ENCODE measurements around the gene PRDM13.

The PRDM13 gene
- 0 reads per million in 3 donors for total RNA-seq

DNA sequence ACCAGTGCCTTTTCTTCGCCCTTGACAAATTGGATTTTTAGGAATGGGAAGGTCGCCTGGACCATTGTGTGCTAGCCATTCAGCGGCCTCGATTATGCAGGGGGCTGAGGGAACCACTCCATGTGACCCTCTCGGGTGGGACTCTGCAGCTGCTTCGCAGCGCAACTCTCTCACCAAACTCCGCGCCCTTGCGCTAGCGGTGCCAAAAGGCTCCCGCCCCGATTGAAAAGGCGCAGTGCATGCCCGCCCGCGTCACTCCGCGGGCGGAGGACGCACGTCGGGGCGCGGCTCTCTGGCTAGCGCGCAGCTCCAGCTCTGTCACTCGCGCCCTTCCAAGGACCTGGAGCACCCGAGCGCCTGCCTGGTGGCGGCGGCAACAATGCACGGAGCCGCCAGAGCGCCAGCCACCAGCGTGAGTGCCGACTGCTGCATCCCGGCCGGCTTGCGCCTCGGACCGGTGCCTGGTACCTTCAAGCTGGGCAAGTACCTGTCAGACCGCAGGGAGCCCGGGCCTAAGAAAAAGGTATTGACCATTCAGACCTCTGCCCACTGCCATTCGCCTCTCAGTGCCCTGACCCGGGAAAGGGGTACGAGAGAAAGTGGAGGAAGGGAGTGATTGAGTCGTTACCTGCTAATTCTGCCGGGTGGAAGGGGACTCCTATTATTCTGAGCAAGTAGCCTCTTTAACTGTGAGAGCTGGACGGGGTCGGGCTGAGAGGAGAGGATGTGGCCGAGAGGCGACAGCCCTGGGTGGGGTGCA, at the start of gene PRDM13:
Gene PRDM13 (plus strand): TSS at position 178 of the 760 bp plus-strand sequence. CDS start 202 bp downstream, at position 380.
- H3K4me1 ChIP-seq (ENCODE audit: control insufficient read depth, insufficient read depth, low read length, poor library complexity, severe bottlenecking), result peaks cover 34% of the 10 kb centered on the region
- H3K36me3 ChIP-seq (ENCODE audit: control insufficient read depth, insufficient read depth, low read length), result no peaks in the 10 kb centered on the region
- H3K4me3 ChIP-seq (ENCODE audit: insufficient read depth, low read depth, low read length, poor library complexity, severe bottlenecking), result no peak within 1 kb of the TSS
- no peak within 1 kb of the TSS for H3K27ac ChIP-seq (ENCODE audit: insufficient read depth, low read length, poor library complexity, severe bottlenecking)
- H3K27me3 ChIP-seq (replicated peaks; ENCODE audit: control insufficient read depth, insufficient read depth, low read length, poor library complexity, severe bottlenecking), result peaks cover 87% of the 10 kb centered on the region
- no peak for DNase-seq
- no peaks in the 10 kb centered on the region for H3K9me3 ChIP-seq (ENCODE audit: control insufficient read depth, low read length)

DNA sequence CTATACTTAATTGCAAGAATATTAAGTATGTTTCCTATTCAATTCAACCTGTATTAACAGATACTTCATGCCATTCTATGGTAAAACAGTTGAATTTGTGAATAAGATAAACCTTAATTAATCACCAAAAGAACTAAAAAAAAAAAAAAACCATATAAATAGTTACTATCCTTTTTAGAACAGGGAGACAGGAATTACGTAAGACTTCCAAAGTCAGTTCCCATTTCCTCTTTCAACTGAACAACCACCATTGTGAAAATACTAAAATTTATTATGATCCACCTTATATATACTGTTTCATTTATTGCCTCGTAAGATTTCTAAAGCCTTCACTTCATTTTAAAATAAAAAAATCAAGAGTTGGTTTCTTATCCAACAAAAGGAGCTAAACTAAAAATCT, 47.6 kb upstream of the PRDM13 start:
- Histone ChIP-seq H3K27me3 (replicated peaks; ENCODE audit: control insufficient read depth, insufficient read depth, low read length, poor library complexity, severe bottlenecking) (no peaks in the 10 kb centered on the region), H3K27ac (ENCODE audit: insufficient read depth, low read length, poor library complexity, severe bottlenecking) (no peak overlapping the region), H3K9me3 (ENCODE audit: control insufficient read depth, low read length) (no peaks in the 10 kb centered on the region), H3K4me3 (ENCODE audit: insufficient read depth, low read depth, low read length, poor library complexity, severe bottlenecking) (no peak overlapping the region), H3K36me3 (ENCODE audit: control insufficient read depth, insufficient read depth, low read length) (peaks cover 52% of the 10 kb centered on the region), H3K4me1 (ENCODE audit: control insufficient read depth, insufficient read depth, low read length, poor library complexity, severe bottlenecking) (no peaks in the 10 kb centered on the region)
- DNase-seq, result no peak

DNA sequence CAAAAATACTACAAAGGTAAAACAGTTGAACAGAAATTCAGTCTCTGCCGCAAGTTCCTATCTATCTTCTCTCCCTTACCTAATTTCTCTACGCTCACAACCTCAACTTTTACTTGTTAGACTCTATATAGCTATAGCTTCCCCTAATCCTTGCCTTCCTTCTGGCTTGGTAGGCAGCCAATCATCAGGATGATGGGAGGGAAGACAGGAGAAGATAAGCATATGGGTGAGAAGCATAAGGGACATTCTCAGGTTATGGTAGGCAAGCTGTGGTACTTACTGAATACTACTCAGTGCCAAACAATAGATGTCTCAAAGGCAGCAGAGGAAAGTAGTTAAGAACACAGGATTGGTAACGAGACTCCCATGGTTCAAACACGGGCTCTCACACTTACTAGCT, 46.0 kb upstream of the PRDM13 start:
- DNase-seq, result no peak
- Histone ChIP-seq H3K27ac (ENCODE audit: insufficient read depth, low read length, poor library complexity, severe bottlenecking) (no peak overlapping the region), H3K4me1 (ENCODE audit: control insufficient read depth, insufficient read depth, low read length, poor library complexity, severe bottlenecking) (no peaks in the 10 kb centered on the region), H3K9me3 (ENCODE audit: control insufficient read depth, low read length) (no peaks in the 10 kb centered on the region), H3K4me3 (ENCODE audit: insufficient read depth, low read depth, low read length, poor library complexity, severe bottlenecking) (no peak overlapping the region), H3K27me3 (replicated peaks; ENCODE audit: control insufficient read depth, insufficient read depth, low read length, poor library complexity, severe bottlenecking) (no peaks in the 10 kb centered on the region), H3K36me3 (ENCODE audit: control insufficient read depth, insufficient read depth, low read length) (peaks cover 39% of the 10 kb centered on the region)

DNA sequence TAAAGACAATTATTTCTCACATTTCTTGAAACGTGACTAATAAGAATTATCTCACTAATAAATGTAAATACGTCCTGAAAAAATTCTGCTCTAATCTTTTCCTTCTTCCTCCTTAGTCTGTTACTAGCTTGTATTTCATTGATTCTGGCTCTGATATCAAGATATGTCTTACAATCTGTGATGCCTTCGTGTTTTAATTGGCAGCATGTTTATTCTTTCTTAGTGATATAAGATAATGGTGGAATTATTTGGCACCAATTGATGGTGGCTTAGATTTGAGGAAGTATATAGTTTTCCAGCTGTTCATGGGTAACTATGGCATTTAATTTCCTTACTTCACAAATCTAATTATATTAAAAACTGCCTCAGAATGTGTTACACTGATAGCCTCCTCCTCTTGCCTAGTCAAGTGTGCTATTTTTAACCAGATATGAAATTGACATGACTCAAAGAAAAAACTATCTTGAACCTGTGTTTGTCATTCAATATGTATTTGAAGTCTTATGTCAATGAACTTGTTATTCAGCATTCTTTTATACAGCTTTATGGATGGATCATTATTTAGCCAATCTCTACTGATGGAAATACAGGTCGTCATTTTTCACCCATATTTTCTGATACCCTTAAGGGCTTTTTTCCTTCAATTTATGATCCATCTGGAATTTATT, 43.4 kb upstream of the PRDM13 start:
- Histone ChIP-seq H3K4me1 (ENCODE audit: control insufficient read depth, insufficient read depth, low read length, poor library complexity, severe bottlenecking) (no peaks in the 10 kb centered on the region), H3K9me3 (ENCODE audit: control insufficient read depth, low read length) (no peaks in the 10 kb centered on the region), H3K27ac (ENCODE audit: insufficient read depth, low read length, poor library complexity, severe bottlenecking) (no peak overlapping the region), H3K36me3 (ENCODE audit: control insufficient read depth, insufficient read depth, low read length) (peaks cover 18% of the 10 kb centered on the region), H3K4me3 (ENCODE audit: insufficient read depth, low read depth, low read length, poor library complexity, severe bottlenecking) (no peak overlapping the region), H3K27me3 (replicated peaks; ENCODE audit: control insufficient read depth, insufficient read depth, low read length, poor library complexity, severe bottlenecking) (no peaks in the 10 kb centered on the region)
- DNase-seq, result no peak

DNA sequence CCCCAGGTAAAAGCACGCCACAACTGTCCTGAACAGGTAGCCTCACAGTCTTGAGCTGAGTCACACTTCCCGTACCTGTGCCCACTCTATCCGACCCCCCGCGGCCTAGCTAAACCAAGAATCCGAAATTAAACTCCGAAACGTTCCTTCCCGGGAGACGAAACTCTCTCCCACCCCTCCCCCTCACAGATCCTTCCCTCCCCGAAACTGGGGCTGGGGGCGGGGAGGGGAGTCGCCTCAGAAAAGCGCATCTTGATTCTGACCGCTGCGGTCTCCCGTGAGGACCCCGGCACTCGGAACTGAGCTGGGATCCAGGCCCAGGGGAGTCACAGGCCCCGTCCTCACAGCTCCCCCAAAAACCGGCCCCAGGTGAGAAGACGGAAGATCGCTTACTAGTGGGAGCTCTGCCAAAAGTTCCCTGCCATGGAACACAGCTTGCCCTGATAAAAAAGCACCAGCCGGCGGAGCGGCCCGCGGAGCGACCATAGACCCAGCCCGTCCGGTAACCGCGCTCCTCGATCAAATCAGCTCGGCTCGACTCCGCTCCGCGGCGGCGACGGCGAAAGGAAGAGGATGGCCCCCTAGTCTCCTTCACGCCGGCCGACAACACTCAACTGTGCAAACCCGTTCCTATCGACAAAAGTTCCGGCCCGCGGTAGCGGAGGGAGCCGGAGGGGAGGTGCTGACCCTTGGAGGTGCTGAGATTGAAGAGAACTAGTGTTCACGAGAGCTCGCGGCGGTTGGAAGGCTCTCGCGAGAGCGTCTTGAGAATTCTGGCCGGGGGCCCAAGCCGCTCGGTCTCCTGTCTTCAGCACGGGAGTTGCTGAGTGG, 38.3 kb upstream of the PRDM13 start, which contains the start of gene CCNC:
Gene CCNC (minus strand): TSS at position 558 of the 831 bp plus-strand sequence. CDS start 133 bp downstream, at position 425.
- H3K4me3 ChIP-seq (ENCODE audit: insufficient read depth, low read depth, low read length, poor library complexity, severe bottlenecking), result peak within 1 kb of the TSS; percentile 92
- peak; percentile 72 to 81 (median 80) for DNase-seq
- H3K27ac ChIP-seq (ENCODE audit: insufficient read depth, low read length, poor library complexity, severe bottlenecking), result peak within 1 kb of the TSS; percentile 72

DNA sequence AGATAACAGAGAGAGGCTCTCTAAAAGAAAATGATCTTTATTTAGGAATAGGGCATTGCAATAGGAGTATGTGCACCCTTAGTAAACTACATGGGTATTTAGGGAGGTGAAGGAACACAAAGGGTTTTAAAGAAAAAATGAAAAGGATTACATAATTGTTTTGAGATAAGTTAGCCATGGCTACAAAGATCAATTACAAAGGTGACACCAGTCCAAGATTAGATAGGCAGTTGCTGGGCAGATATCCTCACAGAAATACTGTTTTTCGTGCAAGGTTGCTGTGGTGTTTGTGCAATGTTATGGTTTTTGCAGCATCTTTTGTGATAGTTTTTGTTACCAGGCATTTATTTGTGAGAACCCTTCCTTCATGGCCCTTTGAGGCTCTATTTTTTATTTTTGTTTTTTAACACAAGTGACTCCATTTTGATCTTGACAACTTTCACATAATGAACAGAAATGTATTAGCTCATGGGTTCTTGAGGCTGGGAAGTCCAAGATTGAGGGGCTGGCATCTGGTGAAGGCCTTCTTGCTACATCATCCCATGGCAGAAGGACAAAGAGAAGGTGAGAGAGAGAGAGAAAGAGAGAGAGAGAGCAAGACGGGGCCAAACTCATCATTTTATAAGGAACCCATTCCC, 32.5 kb upstream of the PRDM13 start:
- H3K9me3 ChIP-seq (ENCODE audit: control insufficient read depth, low read length), result no peaks in the 10 kb centered on the region
- H3K4me3 ChIP-seq (ENCODE audit: insufficient read depth, low read depth, low read length, poor library complexity, severe bottlenecking), result no peak overlapping the region
- DNase-seq, result no peak
- H3K36me3 ChIP-seq (ENCODE audit: control insufficient read depth, insufficient read depth, low read length), result no peaks in the 10 kb centered on the region
- H3K27ac ChIP-seq (ENCODE audit: insufficient read depth, low read length, poor library complexity, severe bottlenecking), result no peak overlapping the region
- H3K27me3 ChIP-seq (replicated peaks; ENCODE audit: control insufficient read depth, insufficient read depth, low read length, poor library complexity, severe bottlenecking), result no peaks in the 10 kb centered on the region
- no peaks in the 10 kb centered on the region for H3K4me1 ChIP-seq (ENCODE audit: control insufficient read depth, insufficient read depth, low read length, poor library complexity, severe bottlenecking)

More for the DNA sequence above, 38.3 kb upstream of the PRDM13 start, which contains the start of gene CCNC:
- Histone ChIP-seq H3K4me1 (ENCODE audit: control insufficient read depth, insufficient read depth, low read length, poor library complexity, severe bottlenecking) (no peaks in the 10 kb centered on the region), H3K9me3 (ENCODE audit: control insufficient read depth, low read length) (no peaks in the 10 kb centered on the region), H3K36me3 (ENCODE audit: control insufficient read depth, insufficient read depth, low read length) (no peaks in the 10 kb centered on the region), H3K27me3 (replicated peaks; ENCODE audit: control insufficient read depth, insufficient read depth, low read length, poor library complexity, severe bottlenecking) (no peaks in the 10 kb centered on the region)

DNA sequence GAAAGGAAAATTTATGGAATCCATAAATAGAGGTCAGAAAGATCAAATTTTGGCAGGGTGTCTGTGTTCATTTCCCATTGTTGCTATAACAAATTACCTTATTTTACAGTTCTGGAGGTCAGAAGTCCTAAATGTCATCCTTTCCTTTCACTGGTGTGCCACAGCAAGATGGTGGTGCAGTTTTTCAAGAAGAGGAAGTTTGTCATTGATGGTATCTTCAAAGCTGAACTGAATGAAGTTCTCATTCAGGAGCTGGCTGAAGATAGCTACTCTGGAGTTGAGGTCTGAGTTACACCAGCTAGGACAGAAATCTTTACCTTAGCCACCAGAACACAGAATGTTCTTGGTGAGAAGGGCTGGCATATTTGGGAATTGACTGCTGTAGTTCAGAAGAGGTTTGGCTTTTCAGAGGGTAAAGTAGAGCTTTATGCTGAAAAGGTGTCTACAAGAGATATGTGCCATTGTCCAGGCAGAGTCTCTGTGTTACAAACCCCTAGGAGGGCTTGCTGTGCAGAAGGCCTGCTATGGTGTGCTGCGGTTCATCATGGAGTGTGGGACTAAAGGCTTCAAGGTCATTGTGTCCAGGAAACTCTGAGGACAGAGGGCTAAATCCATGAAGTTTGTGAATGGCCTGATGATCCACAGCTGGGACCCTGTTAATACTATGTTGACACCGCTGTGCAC, 30.9 kb upstream of the PRDM13 start:
- H3K27ac ChIP-seq (ENCODE audit: insufficient read depth, low read length, poor library complexity, severe bottlenecking), result no peak overlapping the region
- no peaks in the 10 kb centered on the region for H3K36me3 ChIP-seq (ENCODE audit: control insufficient read depth, insufficient read depth, low read length)
- no peaks in the 10 kb centered on the region for H3K9me3 ChIP-seq (ENCODE audit: control insufficient read depth, low read length)
- H3K4me1 ChIP-seq (ENCODE audit: control insufficient read depth, insufficient read depth, low read length, poor library complexity, severe bottlenecking), result no peaks in the 10 kb centered on the region
- no peak overlapping the region for H3K4me3 ChIP-seq (ENCODE audit: insufficient read depth, low read depth, low read length, poor library complexity, severe bottlenecking)
- DNase-seq, result no peak
- H3K27me3 ChIP-seq (replicated peaks; ENCODE audit: control insufficient read depth, insufficient read depth, low read length, poor library complexity, severe bottlenecking), result no peaks in the 10 kb centered on the region

DNA sequence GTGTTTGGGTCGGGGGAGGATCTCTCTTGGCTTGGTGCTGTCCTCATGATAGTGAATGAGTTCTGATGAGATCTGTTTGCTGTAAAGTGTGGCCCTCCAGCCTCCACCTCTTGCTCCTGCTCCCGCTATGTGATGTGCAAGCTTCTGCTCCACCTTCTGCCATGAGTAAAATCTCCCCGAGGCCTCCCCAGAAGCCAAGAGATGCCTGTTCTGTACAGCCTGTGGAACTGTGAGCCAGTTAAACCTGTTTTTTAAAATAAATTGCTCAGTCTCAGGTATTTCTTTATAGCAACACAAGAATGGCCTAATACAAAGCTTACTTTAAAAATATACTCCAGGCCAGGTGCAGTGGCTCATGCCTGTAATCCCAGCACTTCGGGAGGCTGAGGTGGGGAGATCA, 26.9 kb upstream of the PRDM13 start:
- H3K27me3 ChIP-seq (replicated peaks; ENCODE audit: control insufficient read depth, insufficient read depth, low read length, poor library complexity, severe bottlenecking), result no peaks in the 10 kb centered on the region
- DNase-seq, result no peak
- H3K27ac ChIP-seq (ENCODE audit: insufficient read depth, low read length, poor library complexity, severe bottlenecking), result no peak overlapping the region
- H3K36me3 ChIP-seq (ENCODE audit: control insufficient read depth, insufficient read depth, low read length), result no peaks in the 10 kb centered on the region
- H3K9me3 ChIP-seq (ENCODE audit: control insufficient read depth, low read length), result no peaks in the 10 kb centered on the region
- no peak overlapping the region for H3K4me3 ChIP-seq (ENCODE audit: insufficient read depth, low read depth, low read length, poor library complexity, severe bottlenecking)
- H3K4me1 ChIP-seq (ENCODE audit: control insufficient read depth, insufficient read depth, low read length, poor library complexity, severe bottlenecking), result no peaks in the 10 kb centered on the region

DNA sequence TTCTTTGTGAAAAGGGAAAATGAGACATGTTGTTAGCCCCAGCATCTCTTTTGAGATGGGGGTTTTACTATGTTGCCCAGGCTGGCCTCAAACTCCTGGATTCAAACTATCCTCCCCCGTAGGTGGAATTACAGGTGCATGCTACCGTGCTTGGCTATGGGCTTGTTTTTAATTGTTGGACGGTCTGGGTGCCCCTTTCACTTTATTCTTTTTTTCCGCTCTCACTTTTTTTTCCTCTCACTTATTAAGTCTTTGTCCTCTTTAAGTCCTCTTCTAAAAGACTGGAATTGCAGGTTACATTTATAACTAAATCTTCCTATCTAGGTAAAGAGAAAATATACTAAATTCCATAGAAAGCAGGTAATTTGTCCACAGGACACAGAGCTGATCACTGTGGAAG, 18.8 kb upstream of the PRDM13 start:
- DNase-seq, result no peak
- Histone ChIP-seq H3K27me3 (replicated peaks; ENCODE audit: control insufficient read depth, insufficient read depth, low read length, poor library complexity, severe bottlenecking) (peaks cover 35% of the 10 kb centered on the region), H3K27ac (ENCODE audit: insufficient read depth, low read length, poor library complexity, severe bottlenecking) (no peak overlapping the region), H3K4me1 (ENCODE audit: control insufficient read depth, insufficient read depth, low read length, poor library complexity, severe bottlenecking) (peaks cover 27% of the 10 kb centered on the region), H3K36me3 (ENCODE audit: control insufficient read depth, insufficient read depth, low read length) (no peaks in the 10 kb centered on the region), H3K4me3 (ENCODE audit: insufficient read depth, low read depth, low read length, poor library complexity, severe bottlenecking) (no peak overlapping the region), H3K9me3 (ENCODE audit: control insufficient read depth, low read length) (no peaks in the 10 kb centered on the region)
